Breast epithelium (tissue), 3 donors: Measurements from ENCODE around the gene GNGT1.

Source experiments
- POLR2A ChIP-seq: fragments of 450-650 bp; IDR thresholded peaks from one replicate; pipeline ENCODE4 v1.6.1; 2016; ENCODE audit warnings: antibody characterized with exemption, mild to moderate bottlenecking, moderate library complexity
- POLR2AphosphoS5 ChIP-seq, 3 donors: sonication (generic); formaldehyde crosslinking; IDR thresholded peaks; one replicate each; pipeline ENCODE4 v1.6.1; 2017; ENCODE audit warnings: antibody characterized with exemption in 3 of 3

GRCh38 chr7:93894426-93894825 lies 11.9 kb upstream of the GNGT1 start:
- TF ChIP-seq POLR2A = no peak
- TF ChIP-seq POLR2AphosphoS5 (IDR thresholded peaks at IDR 0.05) = no peak
